Stimulated activated CD8-positive, alpha-beta memory T cell treated with anti-CD3 and anti-CD28 coated beads, Interleukin-7, amount 100 ng/mL, for 4 hours (primary cell): ENCODE data around the gene ZCWPW1.
"Not testable (repeated sequence)": the region's sequence is repeated elsewhere in the genome, so short reads cannot be mapped to it uniquely, and the experiment has no call there.

Experiments
- DNase-seq, 2 donors: peaks; one replicate each; pipeline ENCODE4 v3.0.0-alpha.2; 2020; ENCODE audit warnings: low read depth in 2 of 2

Gene ZCWPW1

DNA sequence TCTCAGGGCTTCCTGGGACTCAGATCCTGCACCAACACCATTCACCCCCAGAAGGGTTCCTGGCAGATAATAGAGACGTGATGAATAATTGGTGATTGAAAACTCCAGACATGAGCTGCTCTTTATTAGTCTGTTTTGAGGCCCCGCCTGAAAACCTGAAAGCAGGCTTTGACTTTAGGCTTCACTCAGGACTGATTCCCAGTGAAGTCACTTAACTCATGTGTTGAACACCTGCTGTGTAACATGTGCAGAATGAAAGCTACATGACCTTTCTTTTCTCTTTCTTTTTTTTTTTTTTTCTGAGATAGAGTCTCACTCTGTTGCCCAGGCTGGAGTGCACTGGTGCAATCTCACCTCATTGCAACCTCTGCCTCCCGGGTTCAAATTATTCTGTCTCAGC, 26.7 kb upstream of the ZCWPW1 start:
- no peak for DNase-seq

DNA sequence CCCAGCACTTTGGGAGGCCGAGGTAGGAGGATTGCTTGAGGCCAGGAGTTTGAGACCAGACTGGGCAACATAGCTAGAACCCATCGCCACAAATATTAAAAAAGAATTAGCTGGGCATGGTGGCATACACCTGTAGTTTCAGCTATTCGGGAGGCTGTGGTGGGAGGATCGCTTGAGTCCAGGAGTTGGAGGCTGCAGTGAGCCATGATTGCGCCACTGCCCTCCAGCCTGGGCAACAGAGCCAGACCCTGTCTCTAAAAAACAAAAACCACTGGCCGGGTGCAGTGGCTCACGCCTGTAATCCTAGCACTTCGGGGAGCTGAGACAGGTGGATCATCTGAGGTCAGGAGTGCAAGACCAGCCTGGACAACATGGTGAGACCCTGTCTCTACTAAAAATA, 25.4 kb upstream of the ZCWPW1 start:
- not testable (repeated sequence) for DNase-seq

DNA sequence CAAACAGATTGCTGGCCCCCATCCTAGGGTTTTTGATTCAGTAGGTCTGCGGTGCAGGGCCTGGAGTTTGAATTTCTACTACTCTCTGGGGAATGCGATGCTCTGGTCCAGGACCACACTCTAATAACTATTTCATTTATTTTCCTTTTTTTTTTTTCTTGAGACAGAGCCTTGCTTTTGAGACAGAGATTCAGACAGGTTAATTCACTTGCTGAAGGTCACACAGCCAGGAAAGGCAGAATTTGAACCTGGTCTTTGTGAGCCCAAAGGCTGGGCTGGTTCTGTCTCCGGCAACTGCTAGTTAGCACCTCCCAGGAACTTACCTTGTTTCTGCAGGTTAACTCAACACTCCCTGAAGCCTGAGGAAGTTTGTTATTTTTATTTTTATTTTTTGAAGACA, 24.0 kb upstream of the ZCWPW1 start:
- DNase-seq, result no peak

DNA sequence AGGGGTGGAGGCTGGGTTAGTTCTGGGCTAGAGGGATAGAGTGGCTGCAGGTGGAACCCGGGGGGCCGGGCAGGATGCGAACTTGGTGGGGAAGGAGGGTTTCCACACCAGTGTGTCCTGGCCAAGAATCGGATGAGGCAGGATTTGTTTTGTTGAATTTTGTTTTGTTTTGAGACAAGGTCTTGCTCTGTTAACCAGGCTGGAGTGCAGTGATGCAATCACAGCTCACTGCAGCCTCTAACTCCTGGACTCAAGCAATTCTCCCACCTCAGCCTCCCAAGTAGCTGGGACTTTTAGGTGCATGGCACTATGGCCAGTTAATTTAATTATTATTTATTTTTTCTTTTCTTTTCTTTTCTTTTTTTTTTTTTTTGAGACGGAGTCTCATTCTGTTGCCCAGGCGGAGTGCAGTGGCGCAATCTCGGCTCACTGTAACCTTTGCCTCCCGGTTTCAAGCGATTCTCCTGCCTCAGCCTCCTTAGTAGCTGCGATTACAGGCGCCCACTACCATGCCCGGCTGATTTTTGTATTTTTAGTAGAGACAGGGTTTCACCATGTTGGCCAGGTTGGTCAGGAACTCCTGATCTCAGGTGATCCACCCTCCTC, 20.8 kb upstream of the ZCWPW1 start:
- no peak for DNase-seq

DNA sequence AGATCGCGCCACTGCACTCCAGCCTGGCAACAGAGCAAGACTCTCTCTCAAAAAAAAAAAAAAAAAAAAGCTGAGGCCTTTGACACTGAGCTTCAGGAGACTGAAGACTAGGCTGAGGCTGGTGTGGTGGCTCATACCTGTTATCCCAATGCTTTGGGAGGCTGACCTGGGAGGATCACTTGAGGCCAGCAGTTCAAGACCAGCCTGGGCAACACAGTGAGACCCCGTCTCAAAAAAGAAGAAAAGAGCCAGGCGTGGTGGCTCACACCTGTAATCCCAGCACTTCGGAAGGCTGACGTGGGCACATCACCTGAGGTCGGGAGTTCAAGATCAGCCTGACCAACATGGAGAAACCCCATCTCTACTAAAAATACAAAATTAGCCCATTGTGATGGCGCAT, 18.9 kb upstream of the ZCWPW1 start:
- not testable (repeated sequence) for DNase-seq

DNA sequence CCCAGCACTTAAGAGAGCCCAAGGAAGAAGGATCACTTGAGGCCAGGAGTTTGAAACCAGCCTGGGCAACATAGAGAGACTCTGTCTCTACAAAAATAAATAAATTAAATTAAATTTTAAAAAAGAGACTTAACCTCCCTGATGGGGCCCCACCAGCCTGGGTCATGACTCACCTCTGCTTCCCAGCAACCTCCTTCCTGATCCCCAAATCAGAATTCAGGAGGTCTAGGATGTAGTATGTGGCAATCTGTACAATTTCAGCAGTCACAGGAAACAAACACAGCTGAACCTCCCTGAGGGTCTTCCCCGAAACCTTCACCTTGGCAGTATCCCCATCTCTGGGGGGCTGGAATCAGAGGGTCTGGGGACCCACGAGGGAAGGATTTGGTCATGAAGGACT, 17.5 kb upstream of the ZCWPW1 start:
- no peak for DNase-seq

DNA sequence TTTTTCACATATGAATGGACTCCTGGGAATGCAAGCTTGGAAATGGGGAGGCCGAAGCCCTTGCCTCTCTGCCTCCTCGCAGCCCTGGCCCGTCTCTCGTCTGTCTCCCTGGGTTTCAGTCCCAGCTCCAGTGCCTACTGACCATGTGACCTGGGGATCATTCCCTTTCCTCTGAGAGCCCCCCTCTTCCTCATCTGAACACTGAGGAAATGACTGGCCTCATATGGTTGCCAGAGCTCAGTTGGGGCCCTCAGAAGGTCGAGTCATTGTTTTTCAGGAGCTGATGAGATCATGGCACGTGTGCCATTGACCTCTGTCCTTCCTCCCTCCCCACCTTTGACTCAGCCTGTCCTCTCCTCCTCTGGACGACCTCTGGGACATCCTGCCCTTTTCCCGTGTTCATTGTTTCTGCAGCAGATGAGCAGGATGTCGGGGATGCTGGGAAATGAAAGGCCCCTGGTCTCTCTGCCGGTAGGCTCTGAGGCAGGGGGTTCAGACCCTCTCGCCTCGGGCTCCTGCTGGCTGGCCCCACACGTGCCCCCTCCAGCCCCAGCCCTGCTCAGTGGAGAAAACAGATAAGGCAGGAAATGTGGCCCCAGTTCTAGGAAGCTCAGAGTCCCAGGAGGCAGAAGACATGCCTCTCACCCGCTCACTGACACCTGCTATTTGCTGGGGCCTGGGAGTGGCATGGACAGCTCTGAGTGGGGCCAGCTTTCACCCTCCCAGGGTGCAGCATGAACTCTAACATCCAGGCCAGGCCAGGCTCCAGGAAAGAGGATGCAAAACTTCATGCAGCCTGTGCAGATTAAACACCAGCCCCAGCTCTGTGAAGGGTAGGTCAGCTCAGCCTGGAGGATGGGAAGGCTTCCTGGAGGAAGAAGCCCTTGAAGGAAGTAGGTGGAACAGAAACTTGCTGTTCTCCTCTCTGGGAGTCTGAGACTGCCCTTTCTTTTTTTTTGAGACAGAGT, 16.1 kb upstream of the ZCWPW1 start:
- DNase-seq, result no peak

DNA sequence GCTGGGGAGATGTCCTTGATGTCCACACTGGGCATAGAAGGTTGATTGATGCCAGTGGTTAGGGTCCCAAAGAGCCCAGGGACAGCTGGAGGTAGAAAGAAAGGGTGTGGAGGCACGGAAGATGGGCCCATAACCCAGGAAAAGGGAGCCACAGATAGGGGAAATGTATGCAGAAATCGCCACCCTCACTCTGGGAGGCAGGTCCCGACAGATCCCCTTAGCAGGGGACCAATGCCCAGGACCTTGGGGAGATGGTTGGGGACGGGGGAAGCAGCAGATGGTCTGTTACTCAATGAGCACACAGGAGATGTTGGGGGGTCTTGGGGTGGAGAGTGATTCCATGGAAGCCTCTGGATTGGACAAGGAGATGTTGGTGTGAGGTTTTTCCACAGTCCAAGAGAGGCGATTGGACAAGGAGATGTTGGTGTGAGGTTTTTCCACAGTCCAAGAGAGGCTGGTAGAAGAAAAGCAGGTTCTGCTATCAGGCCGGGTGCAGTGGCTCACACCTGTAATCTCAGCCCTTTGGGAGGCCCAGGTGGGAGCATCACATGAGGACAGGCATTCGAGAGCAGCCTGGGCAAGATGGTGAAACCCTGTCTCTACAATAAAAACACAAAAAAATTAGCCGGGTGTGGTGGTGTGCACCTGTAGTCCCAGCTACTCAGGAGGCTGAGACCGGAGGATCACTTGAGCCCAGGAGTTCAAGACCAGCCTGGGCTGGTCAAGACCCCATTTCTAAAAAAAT, 14.8 kb upstream of the ZCWPW1 start:
- DNase-seq, result no peak

DNA sequence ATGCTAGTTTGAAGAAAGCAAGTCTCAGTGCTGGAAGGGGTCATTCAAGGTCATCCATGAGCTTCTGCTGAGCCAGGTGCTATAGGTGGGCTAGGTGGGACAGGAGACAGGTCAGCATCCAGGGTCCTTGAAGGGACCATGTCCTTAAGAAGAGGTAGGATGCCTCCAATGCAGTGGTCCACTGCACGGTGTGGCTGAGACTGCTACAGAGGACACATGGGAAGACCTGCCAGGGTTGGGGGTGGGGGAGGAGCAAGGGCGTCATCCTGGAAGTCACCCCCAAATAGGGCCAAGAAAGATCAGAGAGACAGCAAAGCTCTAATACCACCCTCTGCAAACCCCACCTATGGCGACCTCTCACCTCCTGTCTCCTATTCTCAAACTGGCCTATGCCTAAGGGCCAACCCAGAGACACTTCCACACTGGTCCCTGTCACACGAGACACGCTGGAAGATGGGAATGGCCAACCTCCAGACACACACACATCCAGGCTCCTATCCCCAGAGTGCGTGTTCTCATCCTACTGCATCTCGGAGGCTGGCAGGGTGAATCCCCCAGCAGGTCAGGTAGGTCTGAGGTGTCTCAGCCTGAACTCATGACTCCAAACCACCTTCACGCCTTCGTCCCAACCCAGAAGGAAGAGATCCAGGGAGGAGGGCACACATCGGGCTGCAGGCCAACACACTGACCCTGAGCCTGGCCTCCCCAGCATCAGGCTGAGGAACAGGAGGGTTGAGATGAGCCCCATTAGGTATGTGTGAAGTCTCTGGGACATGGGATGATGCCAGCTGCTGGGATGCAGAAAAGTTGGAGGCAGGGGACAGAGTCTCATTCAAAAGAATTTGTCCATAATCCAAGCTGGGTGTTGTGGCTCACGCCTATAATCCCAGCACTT, 13.4 kb upstream of the ZCWPW1 start:
- no peak for DNase-seq

DNA sequence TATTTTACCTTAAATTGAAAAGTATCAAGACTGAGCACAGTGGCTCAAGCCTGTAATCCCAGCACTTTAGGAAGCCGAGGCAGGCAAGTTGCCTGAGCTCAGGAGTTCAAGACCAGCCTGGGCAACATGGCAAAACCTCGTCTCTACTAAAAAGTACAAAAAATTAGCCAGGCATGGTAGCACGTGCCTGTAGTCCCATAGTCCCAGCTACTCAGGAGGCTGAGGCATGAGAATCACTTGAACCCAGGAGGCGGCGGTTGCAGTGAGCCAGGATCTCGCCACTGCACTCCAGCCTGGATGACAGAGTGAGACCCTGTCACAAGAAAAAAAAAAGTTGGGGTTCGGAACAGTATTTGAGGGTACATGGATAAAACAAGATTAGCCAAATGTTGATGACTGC, 10.7 kb upstream of the ZCWPW1 start:
- not testable (repeated sequence) for DNase-seq

DNA sequence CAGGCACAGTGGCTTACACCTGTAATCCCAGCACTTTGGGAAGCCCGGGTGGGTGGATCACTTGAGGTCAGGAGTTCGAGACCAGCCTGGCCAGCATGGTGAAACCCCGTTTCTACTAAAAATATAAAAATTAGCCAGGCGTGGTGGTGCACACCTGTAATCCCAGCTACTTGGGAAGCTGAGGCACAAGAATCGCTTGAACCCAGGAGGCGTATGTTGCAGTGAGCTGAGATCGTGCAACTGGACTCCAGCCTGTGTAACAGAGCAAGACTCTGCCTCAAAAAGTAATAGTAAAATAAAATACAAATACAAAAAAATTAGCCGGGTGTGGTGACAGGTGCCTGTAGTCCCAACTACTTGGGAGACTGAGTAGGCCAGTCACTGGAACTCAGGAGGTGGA, 10.2 kb upstream of the ZCWPW1 start:
- not testable (repeated sequence) for DNase-seq

DNA sequence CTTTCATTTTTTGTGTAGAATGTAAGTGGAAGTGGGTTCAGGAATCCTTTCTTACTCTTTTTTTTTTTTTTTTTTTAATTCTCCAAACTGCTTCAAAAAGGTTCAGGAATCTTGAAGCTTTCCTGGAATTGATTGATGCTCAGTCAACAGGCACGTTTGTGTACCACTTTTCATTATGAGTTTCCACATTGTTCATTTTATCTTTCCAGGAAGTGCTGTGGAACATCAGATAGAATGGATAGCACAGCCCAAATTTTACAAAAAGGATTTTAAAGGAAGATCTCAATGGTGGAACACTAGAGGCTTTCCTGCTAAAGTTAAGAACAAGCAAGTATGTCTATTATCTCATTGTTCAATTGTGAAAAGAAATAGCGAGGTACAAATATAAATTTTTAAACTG, 9.7 kb upstream of the ZCWPW1 start:
- DNase-seq, result no peak

DNA sequence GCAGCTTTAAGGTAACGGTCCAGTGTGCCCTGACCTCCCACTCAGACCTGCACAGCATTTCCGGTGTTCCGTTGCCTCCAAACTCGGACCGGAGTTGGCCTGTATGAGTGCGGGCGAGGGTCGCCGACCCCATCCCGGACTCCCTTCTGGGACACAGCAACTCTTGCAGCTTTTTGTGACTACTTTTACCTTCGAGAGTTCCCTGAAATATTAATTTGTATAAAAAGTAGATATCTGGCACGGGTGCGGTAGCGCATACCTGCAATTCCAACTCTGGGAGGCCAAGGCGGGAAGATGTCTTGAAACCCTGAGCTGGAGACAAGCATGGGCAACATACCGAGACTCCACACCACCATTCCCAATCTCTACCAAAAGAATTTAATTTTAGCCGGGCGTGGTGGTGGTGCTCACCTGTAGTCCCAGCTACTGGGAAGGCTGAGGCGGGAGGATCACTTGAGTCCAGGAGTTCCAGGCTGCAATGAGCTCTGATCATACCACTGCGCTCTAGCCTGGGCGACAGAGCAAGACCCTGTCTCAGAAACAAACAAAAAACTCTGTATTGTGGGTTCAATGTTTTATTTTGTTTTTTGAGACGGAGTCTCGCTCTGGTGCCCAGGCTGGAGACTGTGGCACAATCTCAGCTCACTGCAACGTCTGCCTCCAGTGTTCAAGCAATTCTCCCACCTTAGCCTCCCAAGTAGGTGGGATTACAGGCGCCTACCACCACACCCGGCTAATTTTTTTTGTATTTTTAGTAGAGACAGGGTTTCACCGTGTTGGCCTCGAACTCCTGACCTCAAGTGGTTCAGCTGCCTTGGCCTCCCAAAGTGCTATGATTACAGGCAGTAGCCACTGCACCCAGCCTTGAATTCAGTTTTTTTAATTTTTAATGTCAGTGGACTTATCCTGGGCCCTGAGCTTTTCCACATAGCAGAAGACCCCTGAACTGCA, 8.9 kb upstream of the ZCWPW1 start:
- no peak for DNase-seq

DNA sequence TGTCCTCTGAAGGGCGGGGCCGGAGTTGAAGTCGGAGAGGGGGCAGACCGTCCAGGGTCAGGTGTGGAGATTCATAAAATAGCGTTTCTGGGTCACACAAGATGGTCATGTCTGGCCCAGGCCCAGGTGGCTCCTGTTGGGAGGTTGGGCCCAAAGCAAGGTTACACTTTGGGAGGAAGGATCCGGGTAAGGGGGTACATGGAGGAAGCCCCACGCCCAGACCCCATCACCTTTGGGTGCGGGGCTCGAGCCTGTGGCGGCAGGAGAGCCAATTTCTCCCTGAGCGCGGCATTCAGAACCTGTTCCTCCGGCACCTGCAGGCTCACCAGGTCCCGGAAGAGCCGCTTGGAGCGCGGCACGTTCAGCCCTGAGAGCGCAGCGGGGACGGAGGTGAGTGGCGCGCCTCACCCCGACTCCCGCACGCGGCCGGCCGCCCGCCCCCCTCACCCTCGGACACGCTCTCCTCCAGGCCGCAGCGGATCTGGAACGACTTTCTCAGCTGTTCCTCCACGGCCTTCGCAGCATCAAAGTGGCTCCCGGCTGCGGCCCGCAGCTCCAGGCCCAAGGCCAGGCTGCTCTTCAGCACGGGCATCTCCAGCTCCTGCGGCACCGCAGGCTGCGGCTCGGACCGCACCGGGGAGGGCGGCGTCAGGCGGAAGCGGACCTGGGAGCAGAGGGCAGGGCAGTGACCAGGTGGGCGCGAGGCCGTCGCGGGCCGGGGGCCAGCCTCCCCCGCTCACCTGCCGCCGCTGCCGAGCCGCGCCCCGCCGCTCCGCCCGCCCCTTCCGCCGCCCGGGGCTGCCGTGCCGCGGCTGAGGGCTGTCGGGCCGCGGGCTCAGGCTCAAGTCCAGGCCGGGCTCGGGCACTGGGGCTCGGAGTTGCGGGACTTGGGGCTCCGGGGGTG, 7.2 kb upstream of the ZCWPW1 start:
- DNase-seq, result peak in 1 of 2 donors; percentile 37

DNA sequence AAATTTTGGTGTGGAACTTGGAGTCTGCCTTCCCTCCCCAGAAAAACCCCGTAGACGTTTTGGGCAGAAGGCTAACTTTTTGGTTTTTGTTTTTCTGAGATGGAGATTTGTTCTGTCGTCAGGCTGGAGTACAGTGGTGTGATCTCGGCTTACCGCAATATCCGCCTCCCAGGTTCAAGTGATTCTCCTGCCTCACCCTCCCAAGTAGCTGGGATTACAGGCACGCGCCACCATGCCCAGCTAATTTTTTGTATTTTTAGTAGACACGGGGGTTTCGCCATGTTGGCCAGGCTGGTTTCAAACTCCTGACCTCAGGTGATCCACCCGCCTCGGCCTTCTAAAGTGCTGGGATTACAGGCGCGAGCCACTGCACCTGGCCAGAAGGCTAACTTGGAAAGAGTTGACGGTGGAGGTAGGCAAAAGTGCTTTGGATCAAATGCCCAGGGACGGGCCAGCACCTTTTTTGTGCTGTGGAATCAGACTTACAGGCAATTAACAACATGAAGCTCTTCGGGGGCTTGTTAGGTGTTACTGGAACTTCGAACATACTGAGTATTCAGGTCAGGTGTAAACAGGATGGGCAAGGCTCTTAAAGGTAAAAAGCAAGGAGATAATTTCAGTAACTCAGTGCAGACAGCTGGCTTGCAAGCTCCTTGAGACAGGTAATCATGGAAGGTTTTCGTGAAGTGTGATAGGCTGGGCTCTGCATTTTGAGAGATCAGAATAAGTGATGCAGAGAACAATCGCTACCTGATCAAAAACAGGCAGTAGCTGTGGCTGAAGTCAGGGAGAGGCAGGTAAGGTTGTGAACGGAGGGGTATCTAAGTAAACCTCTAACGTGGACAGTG, 6.0 kb upstream of the ZCWPW1 start:
- no peak for DNase-seq

DNA sequence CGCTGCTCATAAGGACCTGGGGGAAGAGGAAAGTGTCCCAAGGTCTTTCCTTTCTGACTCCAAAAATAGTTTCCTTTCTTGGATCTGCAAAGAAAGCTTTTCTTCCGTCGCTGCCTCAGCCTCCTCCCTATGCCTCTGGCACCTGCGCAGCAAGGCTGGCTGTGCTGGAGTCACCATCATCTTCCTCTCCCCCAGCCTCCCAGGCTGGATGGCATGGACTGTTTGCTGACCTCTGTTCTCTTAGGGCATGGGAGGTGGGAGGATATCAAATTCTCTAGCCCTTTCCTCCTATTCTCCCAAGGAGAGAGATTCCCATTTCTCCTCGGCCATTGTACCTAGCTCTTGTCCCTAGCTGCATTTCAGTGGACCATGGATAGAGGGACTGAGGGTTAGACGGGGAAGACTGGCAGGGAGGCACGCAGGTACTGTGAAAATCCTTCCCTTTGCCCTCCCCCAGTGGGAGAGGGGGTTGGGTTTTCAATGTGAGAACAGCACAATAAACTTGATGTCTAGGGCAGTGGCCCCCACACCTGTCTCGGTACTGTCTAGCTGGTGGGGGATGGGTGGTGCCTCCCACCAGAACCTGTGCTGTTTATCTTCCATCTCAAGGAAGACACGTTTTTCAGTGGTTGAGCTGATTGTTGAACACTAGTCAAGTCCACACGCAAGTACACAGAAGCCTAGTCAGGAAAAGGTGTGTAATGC, 5.2 kb upstream of the ZCWPW1 start:
- DNase-seq, result no peak

DNA sequence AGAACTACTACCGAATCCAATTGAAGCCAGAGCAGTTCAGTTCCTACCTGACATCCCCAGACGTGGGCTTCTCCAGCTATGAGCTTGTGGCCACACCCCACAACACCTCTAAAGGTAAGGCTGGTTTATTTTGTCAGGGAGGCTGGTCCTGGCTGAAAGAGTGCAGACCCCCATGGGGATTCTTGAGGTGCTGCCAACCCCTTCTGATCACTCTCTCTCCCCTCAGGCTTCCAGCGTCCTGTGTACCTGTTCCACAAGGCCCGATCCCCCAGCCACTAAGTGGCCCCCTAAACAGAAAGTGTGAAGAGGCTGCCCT, 4.7 kb upstream of the ZCWPW1 start:
- DNase-seq, result no peak
